ENCODE results near the gene DR1. TPM values are rescaled to one million over a fixed set of nuclear protein-coding genes. Genes with fewer than 3 reads are reported as not detected.

The DR1 gene
- total and polyA plus RNA-seq, 7 donors = 19.9 to 29.8 (median 20.7) TPM

- H3K27me3 ChIP-seq = no peaks in the 10 kb centered on the region
- no peak for DNase-seq
- no peak for TF ChIP-seq POLR2A (IDR thresholded peaks at IDR 0.05)
- TF ChIP-seq, protein P1, sequence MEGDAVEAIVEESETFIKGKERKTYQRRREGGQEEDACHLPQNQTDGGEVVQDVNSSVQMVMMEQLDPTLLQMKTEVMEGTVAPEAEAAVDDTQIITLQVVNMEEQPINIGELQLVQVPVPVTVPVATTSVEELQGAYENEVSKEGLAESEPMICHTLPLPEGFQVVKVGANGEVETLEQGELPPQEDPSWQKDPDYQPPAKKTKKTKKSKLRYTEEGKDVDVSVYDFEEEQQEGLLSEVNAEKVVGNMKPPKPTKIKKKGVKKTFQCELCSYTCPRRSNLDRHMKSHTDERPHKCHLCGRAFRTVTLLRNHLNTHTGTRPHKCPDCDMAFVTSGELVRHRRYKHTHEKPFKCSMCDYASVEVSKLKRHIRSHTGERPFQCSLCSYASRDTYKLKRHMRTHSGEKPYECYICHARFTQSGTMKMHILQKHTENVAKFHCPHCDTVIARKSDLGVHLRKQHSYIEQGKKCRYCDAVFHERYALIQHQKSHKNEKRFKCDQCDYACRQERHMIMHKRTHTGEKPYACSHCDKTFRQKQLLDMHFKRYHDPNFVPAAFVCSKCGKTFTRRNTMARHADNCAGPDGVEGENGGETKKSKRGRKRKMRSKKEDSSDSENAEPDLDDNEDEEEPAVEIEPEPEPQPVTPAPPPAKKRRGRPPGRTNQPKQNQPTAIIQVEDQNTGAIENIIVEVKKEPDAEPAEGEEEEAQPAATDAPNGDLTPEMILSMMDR (IDR thresholded peaks at IDR 0.05) = peak; percentile 70 to 84 (median 78)
- TF ChIP-seq EP300 (IDR thresholded peaks at IDR 0.05) = no peak
- no peak for TF ChIP-seq POLR2AphosphoS5 (IDR thresholded peaks at IDR 0.05)
- no peak overlapping the region for H3K27ac ChIP-seq
- no peaks in the 10 kb centered on the region for H3K4me1 ChIP-seq
- intact Hi-C loops (cut with DNase I) = loop anchor here (2.0 to 10.0 kb wide), 5 partner anchors 42 to 568 kb away; no protein-coding TSS in a partner anchor
- H3K36me3 ChIP-seq = no peaks in the 10 kb centered on the region
- WGBS, 2 donors = 25 to 34% methylated on average over 2 of the region's 2 CpGs
- H3K9me3 ChIP-seq = no peaks in the 10 kb centered on the region
- H3K4me3 ChIP-seq = no peak overlapping the region
Observed at GRCh38 chr1:93304716-93305138, 41.0 kb upstream of the DR1 start.

- Histone ChIP-seq H3K4me3 (no peak overlapping the region), H3K36me3 (peaks cover 0 to 6% (median 0%) of the 10 kb centered on the region in 4 donors), H3K27me3 (no peaks in the 10 kb centered on the region), H3K9me3 (no peaks in the 10 kb centered on the region), H3K4me1 (peaks cover 0 to 4% (median 0%) of the 10 kb centered on the region in 4 donors), H3K27ac (no peak overlapping the region)
- intact Hi-C loops (cut with DNase I) = loop anchor here (5.0 to 10.0 kb wide), 3 partner anchors 130 to 538 kb away; no protein-coding TSS in a partner anchor
- no peak for DNase-seq
- TF ChIP-seq POLR2AphosphoS5 (IDR thresholded peaks at IDR 0.05) (no peak), EP300 (IDR thresholded peaks at IDR 0.05) (no peak), POLR2A (IDR thresholded peaks at IDR 0.05) (no peak)
- TF ChIP-seq, protein P1 (IDR thresholded peaks at IDR 0.05) = no peak
Observed at GRCh38 chr1:93306920-93307319, 38.8 kb upstream of the DR1 start.

DNA sequence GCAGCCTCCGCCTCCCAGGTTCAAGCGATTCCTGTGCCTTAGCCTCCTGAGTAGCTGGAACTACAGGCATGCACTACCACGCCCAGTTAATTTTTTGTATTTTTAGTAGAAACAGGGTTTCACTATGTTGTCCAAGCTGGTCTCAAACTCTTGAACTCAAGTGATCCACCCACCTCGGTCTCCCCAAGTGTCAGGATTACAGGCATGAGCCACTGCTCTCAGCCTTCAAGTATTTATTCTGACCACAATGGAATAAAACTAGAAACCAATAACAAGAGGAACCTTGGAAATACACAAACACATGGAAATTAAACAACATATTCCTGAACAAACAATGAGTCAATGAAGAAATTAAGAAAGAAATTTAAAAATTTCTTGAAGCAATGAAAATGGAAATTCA lies 32.7 kb upstream of the DR1 start:
- DNase-seq = no peak
- H3K4me1 ChIP-seq = peaks cover 0 to 4% (median 0%) of the 10 kb centered on the region in 4 donors
- no peaks in the 10 kb centered on the region for H3K9me3 ChIP-seq
- H3K27me3 ChIP-seq = no peaks in the 10 kb centered on the region
- intact Hi-C loops (cut with DNase I) = no loop called here
- H3K4me3 ChIP-seq = no peak overlapping the region
- H3K27ac ChIP-seq = no peak overlapping the region
- TF ChIP-seq EP300 (IDR thresholded peaks at IDR 0.05) = no peak
- TF ChIP-seq POLR2A (IDR thresholded peaks at IDR 0.05) = no peak
- TF ChIP-seq, protein P1 (IDR thresholded peaks at IDR 0.05) = no peak
- TF ChIP-seq POLR2AphosphoS5 (IDR thresholded peaks at IDR 0.05) = no peak
- peaks cover 0 to 6% (median 0%) of the 10 kb centered on the region in 4 donors for H3K36me3 ChIP-seq
- 70 to 73% methylated on average over 4 of the region's 4 CpGs for WGBS, 2 donors

- intact Hi-C loops (cut with DNase I) = no loop called here
- DNase-seq = no peak
- H3K9me3 ChIP-seq = no peaks in the 10 kb centered on the region
- H3K36me3 ChIP-seq = no peaks in the 10 kb centered on the region
- WGBS, 2 donors = 57 to 76% methylated on average over 2 of the region's 2 CpGs
- H3K4me1 ChIP-seq = no peaks in the 10 kb centered on the region
- no peak for TF ChIP-seq EP300 (IDR thresholded peaks at IDR 0.05)
- no peak for TF ChIP-seq POLR2A (IDR thresholded peaks at IDR 0.05)
- TF ChIP-seq POLR2AphosphoS5 (IDR thresholded peaks at IDR 0.05) = no peak
- TF ChIP-seq, protein P1 (IDR thresholded peaks at IDR 0.05) = no peak
- no peak overlapping the region for H3K27ac ChIP-seq
- no peaks in the 10 kb centered on the region for H3K27me3 ChIP-seq
- no peak overlapping the region for H3K4me3 ChIP-seq
Observed at GRCh38 chr1:93317207-93317606, 28.5 kb upstream of the DR1 start.

GRCh38 chr1:93317943-93318342 lies 27.8 kb upstream of the DR1 start:
- Histone ChIP-seq H3K27ac (no peak overlapping the region), H3K36me3 (no peaks in the 10 kb centered on the region), H3K9me3 (no peaks in the 10 kb centered on the region), H3K27me3 (no peaks in the 10 kb centered on the region), H3K4me3 (no peak overlapping the region), H3K4me1 (no peaks in the 10 kb centered on the region)
- intact Hi-C loops (cut with DNase I) = no loop called here
- DNase-seq = no peak
- 95 to 99% methylated on average over 2 of the region's 2 CpGs for WGBS, 2 donors
- TF ChIP-seq POLR2A (IDR thresholded peaks at IDR 0.05) (no peak), EP300 (IDR thresholded peaks at IDR 0.05) (no peak), POLR2AphosphoS5 (IDR thresholded peaks at IDR 0.05) (no peak)

All from sigmoid colon (tissue), 7 donors.